Activated CD8-positive, alpha-beta memory T cell treated with anti-CD3 and anti-CD28 coated beads, Interleukin-2, amount 50 U/mL, for 1 hour (primary cell): ENCODE measurements around the gene SEMA6D.

Experiments
- DNase-seq: peaks from one replicate; pipeline ENCODE4 v3.0.0-alpha.2; 2020; ENCODE audit errors: extremely low read depth

SEMA6D gene, protein sequence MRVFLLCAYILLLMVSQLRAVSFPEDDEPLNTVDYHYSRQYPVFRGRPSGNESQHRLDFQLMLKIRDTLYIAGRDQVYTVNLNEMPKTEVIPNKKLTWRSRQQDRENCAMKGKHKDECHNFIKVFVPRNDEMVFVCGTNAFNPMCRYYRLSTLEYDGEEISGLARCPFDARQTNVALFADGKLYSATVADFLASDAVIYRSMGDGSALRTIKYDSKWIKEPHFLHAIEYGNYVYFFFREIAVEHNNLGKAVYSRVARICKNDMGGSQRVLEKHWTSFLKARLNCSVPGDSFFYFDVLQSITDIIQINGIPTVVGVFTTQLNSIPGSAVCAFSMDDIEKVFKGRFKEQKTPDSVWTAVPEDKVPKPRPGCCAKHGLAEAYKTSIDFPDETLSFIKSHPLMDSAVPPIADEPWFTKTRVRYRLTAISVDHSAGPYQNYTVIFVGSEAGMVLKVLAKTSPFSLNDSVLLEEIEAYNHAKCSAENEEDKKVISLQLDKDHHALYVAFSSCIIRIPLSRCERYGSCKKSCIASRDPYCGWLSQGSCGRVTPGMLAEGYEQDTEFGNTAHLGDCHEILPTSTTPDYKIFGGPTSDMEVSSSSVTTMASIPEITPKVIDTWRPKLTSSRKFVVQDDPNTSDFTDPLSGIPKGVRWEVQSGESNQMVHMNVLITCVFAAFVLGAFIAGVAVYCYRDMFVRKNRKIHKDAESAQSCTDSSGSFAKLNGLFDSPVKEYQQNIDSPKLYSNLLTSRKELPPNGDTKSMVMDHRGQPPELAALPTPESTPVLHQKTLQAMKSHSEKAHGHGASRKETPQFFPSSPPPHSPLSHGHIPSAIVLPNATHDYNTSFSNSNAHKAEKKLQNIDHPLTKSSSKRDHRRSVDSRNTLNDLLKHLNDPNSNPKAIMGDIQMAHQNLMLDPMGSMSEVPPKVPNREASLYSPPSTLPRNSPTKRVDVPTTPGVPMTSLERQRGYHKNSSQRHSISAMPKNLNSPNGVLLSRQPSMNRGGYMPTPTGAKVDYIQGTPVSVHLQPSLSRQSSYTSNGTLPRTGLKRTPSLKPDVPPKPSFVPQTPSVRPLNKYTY

DNA sequence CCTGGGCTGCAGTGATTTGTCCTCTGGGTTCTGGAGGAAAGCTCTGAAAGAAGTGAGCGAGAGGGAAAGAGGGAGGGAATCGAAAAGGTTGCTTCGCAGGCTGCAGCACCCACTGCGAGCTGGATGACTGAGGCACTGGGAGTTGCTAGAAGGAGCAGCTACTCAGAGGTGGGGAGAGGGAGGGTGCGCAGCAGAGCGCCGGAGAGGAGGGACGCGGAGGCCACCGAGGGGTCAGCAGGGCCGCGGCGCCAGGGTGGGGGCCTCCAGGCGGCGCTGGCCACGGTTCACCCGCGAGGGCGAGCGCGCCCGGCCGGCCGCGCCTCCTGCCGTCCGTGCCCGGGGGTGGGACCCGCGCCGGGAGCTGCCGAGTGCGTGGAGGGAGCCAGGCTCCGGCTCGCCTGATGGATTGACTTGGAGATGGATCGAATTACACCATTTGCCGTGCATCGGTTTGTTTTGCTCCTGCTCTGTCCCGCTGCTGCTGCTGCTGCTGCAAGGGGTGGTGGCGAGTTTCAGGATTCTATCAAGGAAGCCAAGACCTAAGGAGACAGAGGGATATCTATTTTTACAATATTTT, at the start of gene SEMA6D:
SEMA6D (plus strand) TSS at position 470 of the 577 bp plus-strand sequence. CDS start 42,294 bp downstream, outside the sequence.
- no peak for DNase-seq

DNA sequence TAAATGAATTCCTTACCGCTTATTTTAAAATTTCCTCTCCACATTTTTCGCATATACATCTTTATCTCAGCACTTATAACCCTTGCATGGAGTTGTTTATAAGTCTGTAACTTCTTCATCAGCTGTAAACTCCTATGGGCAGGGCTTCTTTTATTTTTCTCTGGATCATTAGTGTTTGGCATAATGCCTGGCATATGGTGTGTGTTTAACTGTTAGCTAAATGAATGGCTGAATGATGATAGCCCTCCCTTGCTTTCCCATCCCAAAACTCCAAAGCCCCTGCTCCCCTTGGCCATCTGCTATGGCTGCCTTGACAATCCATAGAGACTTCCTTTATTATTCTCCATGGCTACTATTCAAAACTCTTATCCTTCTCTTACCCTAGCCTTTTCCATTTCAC, 48.1 kb upstream of the SEMA6D start:
- DNase-seq: no peak

DNA sequence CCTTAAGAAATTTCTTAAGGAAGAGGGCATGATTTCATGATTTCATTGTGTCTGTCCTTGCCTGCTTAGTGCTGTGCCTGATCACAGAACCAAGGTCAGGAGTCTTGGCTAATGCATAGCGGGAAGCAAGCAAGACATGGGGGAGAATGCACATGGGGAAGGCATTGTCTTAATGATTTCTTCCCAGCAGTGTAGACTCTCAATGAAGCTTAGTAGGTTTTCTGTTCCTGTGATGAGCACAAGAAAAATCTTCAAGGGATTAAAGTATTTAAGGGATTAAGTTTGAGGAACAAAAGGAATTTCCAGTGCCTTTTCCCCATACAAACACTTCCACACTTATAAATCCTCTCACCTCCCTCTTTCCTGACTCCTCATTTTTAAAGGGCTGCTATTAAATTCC, 46.9 kb upstream of the SEMA6D start:
- no peak for DNase-seq

DNA sequence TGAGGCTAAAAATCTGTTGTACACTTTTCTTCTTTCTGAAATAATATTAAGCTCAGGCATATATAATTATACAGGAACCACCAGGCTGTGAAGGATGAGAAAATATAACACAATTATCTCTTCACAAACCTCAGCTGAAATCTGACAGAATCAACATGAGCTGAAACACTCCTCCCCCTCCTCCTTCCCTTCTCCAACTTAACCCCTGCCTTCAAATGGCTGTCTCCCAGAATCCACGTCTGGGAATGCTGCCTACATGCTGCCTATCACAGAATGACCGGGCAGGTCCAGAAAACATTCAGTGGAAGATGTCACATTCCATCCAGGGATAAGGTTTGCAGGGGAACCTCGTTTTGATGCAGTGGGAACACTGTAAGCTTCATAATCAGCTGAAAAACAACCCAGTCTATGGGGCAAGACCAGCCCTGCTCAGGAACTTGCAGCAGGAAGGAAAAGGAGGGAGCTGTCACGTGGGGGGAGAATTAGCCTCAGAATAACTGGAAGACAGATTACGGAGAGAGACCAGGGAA, 44.0 kb upstream of the SEMA6D start:
- DNase-seq: no peak

DNA sequence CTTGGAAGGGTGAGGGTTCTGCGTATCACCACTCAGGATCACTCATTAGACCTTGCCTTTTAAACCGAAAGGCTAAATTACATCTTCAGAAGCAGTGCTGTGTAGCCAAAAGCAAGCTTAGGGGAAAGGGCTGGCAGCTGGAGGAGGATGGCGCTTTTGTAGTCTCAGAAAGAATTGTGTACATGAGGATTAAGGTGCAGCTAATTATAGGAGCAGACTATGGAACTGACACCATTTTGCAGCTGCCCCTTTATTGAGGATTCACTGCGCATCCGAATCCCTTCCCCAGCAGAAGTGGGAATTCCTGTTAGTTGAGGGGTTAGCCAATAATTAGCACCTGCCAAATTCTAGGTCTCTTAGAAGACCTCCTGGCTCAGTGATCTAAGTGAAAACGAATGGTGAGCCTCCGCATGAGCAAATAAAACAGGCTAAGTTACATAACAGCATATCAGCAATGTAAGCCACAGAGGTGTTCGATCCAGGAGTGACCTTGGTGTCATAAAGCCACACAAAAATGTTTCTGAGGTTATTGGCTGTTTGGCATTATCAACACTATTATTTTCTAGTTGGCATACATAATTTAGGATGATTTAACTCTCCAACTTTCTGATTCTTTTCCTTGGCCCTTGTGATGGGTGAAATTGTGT, 42.6 kb upstream of the SEMA6D start:
- no peak for DNase-seq

DNA sequence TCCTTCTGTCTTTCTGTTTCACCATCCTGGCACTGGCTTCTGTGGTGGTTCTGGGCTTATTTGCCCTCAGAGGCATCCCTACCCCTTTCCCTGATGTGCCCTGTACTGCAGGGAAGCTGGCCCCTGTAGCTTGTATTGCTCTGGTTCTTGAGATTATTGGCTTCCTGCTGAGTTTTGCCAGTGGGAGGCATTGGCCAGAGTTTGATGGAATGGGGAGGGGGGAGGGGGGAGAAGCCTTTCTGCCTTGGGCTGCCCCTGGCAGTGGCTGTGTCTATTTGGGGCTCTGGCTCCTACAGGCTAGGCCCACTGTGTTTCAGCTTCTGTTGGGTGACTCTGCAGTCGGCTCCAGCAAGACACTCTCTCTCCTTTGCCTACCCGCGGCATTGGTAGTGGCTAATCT, 41.6 kb upstream of the SEMA6D start:
- DNase-seq: no peak

DNA sequence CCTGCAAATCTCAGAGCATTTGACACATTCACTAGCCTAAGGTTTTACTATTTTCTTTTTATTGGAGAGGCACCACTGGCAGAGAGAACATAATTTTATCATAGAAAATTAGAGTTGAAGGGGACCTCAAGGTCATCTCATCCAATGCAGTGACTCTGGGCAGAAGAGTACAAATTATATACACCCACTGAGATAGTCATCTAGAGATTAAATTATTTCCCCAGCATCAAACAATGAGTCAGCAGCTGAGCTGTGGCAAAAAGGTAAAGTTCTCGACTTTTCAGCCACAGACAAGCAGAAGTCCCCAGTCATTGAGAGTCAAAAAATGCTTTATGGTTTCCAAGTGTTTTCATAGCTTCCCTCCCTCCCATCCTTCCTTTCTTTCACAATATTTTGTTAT, 39.3 kb upstream of the SEMA6D start:
- DNase-seq: no peak

DNA sequence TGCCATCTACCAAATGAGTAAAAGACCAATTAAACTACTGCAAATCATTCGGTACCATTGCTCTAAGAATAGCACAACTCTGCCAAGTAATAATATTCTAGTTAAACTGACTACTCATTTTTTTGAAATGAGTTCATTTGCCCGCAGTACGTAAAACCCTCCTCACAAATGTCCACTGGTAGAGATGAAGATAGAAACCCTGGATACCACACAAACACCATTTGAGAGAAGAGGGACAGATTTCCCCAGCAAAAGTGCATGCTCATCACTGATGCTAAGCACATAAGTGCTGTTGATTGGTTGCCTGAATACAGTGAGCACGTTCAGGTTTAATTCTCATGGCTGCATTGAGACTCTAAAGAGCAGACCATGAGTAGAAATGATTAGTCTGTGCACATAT, 34.6 kb upstream of the SEMA6D start:
- DNase-seq: no peak

DNA sequence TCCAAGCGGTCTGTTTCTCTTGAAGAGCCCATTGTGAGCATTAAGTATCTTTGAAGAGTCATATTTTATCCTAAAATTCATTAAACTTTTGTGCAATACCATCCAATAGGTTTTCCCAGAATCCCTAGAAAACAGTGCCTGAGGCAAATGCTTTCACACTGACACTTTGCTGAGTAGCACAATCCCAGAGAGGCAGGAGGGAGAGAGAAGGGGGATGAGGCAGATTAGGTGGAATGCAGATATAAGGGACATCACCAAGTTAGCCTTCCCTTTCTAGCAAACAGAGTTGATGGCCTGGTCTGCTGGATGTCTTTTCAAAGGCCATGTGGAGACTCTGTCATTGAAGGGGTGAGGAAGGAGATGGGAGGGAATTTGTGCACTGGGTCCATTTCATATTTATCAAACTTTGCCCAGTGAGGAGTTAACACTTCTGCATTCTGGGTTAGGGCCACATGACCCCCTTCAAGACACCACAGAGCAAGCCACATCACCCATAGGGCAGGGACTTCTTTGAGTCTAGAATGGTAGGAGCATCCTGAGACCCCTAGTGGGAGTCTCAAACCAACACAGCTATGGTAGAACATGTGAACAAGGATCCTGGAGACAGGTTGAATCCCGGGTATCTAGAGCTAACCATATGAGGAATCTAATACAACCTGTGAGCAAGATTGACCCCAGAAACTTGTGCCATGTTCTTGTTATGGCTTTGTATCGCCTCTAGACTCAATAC, 32.0 kb upstream of the SEMA6D start:
- no peak for DNase-seq

DNA sequence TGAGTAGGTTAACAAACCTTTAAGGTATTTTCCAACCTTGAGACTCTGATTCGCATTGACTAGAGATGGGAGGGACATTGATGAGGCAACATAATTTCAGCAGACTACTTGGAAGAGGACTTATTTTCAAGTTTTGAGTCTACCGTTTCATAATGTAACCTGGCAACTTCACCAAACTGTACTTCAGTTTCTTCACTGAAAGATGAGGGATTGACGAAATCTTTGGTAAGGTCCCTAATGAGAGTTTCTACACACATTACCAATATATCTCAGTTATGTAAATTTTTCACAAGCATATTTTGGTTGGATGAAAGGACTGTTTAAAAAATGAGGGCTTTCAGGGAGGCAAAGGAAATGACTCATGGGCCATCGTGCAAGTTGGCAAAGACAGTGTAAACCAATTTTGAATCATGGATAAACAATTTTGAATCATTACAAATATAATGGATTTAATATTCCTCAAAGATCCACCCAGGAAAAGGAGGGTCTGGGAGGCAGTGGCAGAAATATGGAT, 28.7 kb upstream of the SEMA6D start:
- DNase-seq: no peak

DNA sequence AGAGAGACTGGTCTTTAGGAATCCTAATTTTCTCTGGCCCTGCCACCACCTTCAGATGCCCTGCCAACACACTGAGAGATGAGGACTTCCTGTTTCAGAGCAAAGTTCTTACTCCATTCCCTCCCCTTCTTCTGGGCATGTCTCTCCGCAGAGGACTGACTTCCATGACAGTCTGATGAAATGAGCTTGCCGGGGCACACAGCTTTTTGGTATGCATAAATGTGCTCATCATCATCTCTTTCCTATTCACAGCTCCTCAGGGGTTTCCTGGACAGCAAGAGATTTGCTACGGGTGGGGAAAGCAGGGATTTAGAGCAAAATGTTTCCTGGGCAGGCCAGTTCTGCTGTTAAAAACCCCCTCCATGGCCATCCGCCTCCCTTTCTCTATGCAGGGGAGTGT, 27.6 kb upstream of the SEMA6D start:
- no peak for DNase-seq

DNA sequence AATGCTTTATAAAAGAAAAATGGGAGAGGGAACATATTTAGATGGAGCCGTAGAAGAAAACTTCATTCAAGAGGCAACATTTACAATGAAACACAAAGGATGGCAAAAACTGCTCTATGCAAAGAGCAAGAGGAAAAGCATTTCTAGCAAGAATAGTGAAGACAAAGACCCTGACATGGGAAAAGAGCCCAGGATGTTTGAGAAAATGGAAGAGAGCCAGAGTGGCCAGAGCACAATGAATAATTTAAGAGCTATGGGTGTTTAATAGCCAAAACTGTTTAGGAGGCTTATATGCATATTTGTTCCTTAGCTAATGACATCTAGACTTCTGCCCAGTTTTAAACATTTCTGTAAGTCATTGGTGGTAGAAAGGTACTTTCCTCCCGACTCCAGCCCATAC, 25.4 kb upstream of the SEMA6D start:
- no peak for DNase-seq

DNA sequence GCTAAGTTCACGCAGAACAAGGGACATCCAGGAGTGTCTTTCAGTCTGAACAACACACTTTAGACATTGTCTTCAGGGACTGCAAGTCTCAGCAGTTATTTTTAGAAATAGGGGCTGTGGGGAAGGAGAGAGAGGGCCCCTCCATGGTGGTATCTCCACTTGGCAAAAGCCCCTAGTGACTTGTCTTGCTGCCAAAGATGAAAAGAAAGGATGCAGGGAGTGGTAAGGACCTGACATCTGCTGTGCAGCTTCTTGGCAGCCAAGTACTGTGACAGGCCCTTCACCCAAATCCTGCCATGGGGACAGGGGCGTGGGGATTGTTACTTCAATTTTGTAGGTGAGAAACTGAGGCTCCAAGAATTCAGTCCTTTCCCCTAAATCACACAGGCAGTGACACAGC, 21.0 kb upstream of the SEMA6D start:
- DNase-seq: no peak

DNA sequence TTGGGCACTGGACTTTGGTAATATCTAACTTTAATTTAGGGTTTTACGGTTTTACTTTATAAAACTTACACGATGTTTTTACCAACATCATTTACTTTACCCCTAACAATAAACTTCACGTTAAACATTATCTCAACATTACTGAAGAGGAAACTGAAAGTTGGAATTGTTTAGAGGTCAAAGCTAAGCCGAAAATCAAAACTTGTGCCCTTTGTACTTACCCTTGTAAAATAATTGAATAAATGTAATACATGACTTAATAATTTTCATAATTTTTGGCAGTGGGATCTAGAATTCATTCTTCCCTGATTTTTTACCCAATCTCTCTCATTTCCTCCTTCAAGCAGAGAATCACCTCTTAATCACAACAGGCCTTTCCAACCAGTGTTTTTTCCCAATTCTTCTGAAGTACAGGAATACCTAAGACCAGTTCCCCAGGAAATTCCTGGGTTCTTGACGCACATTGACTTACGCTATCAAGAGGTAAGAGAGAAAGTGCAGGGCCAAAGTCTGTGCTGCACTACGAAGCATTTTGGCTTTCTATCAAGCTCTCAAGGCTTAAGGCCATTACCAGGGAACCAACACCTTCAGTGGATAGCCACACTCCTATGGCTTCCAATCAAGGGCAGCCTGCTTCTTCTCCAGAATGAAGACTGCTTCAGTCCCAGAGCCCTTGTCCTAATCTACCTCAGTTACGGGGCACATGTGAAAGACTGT, 11.9 kb upstream of the SEMA6D start:
- no peak for DNase-seq

DNA sequence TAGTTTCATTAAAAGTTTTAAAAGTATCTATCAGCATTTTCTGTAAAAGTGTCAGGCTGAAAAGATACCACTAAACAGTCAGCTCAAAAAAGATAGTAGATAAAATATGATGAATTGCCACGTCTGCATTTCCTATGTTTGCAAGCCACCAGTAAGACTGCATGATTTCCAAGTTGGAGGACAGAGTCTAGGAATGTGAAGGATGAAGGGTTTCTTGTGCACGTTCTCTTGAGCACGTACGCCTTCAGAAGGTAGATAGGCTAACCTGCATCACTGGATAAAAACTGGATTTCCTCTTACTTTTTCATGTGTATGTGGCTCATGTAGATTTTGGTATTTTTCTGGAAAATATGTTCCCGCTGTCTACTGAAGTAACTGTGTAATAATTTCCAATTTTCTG, 9.9 kb upstream of the SEMA6D start:
- DNase-seq: no peak

DNA sequence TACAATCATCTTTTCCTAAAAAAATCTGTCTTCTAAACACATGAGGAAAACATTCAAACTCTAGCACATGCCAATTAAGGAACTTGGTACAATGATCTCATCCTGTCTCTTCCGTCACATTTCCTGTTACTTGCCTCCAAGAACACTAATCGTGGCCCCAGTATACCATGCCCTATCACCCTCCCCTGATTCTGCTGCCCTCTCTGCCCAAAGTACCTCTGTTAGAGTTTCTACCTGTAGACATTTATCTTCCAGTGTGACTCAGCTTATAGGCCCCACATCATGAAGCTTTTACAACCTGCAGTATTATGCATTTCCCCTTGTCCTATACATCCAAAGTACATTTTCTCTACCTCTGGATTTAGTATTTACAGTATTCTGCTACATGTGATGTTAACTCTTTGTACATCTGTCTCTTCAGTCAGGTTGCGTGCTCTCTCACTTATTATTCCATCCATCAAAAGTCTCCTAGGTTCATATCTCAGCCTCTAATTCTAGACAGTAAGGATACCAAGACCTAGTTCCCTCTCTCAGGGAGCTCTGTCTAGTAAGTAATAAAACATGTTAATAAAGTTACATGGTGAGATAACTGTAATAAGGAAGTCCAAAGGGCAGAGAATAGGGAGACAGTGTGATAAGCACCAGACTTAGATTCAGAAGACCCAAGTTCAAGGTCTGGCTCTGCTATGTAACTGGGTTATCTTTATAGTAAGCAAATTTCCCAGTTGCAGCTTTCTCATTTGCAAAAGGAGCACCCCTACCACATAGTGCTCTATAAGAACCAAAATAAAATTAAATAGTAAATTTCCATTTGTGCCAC, 8.9 kb upstream of the SEMA6D start:
- no peak for DNase-seq

DNA sequence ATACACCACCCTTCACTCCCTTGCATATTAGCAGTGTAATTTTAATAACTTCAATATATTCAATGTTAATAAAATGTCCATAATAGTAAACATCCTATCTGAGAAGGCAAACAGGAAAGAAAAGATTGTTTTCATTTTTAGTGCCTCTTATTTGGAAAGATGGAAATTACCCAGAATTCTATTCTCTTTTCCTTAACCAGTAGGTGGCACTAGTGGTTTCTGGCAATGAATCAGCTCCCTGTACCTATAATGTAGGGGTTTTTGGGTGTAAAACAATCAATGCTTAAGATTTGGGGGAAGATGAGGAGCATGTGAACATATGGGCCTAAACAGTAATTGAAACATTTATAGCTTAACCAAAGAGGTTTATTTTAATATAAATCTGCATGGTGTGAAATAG, 5.7 kb upstream of the SEMA6D start:
- no peak for DNase-seq

DNA sequence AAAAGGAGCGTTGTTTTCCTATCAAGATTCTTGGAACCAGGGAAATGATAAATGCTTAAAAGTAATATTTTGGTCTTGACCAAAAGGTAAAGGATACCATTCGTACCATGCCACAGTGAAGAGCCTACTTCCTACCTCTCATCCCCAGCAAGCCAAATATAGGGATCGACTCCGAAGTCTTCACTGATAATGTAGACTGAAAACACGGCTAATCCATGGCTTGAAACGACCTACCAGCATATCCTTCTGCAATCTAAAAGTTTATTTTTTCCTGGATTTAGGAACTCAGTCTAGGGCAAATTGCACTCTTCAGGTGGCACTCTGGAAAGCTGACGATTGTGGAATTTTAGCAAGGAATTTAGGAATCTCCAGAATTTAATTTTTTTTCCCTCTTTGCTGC, 1.9 kb upstream of the SEMA6D start:
- DNase-seq: no peak

DNA sequence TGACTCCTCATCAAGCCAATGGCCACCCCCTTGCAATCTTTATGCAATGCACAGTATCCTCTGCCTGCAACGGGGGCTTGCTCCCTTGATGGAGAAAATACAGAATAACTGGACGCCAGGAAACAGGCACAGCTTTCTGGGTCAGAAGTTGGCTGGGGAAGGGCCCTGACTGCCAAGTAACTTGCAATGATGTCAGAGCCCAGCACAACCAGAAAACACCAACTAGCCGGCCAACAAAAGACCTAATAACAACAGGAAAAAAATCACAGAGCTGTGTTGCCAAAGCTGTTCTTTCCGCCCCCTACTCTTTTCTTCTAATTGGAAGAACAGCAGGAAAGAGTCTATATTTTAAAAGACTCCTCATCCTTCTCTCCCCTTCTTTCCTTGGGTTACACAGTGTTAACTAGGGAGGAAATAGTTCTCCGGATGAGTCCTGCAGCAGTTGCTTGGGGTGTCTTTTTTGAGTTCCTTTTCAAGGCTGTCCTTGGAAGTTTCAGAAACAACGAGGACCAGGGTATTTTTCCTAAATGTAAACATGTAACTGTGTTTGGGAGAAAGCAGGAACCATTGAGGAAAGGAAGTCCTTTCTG, 1.4 kb upstream of the SEMA6D start:
- DNase-seq: no peak
